Measurements from ENCODE around the gene TSPAN14.
"Not testable (repeated sequence)": the region's sequence is repeated elsewhere in the genome, so short reads cannot be mapped to it uniquely, and the experiment has no call there.

Gene TSPAN14, protein sequence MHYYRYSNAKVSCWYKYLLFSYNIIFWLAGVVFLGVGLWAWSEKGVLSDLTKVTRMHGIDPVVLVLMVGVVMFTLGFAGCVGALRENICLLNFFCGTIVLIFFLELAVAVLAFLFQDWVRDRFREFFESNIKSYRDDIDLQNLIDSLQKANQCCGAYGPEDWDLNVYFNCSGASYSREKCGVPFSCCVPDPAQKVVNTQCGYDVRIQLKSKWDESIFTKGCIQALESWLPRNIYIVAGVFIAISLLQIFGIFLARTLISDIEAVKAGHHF

DNA sequence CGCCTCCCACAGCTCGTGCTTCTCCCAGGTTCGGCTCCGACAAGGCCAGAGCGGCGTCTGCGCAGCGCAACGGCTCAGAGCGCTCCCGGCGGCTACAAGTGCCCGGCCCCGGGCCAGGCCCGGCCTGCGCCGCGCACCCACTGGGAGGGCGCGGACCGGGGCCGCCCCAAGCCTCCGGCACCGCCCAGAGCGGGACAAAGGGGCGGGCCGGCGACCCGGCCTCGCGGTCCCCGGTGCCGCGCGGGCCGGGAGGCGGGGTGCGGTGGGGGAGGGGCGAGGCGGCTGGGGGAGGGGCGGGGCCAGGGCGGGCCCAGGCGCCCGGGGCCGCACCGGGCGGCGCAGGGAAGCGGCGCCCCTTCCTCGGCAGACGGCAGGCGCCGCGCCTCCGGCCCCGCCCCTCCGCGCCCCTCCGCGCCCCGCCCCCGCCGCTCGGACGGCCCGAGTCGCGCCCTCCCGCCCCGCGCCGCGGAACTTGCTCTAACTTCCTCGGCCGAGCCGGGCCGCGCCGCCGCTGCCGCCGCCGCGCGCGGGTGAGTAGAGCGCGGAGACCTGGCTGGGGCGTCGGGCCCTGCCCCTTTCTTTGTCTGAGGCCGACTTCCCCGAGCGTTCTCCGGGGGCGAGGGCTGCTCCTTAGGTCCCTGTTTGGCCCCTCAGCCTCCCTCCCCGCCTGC lies at the start of gene TSPAN14:
Gene TSPAN14 (plus strand): TSS at position 469 of the 671 bp plus-strand sequence. CDS start 34,924 bp downstream, outside the sequence.
- peak; percentile 86 for DNase-seq

DNA sequence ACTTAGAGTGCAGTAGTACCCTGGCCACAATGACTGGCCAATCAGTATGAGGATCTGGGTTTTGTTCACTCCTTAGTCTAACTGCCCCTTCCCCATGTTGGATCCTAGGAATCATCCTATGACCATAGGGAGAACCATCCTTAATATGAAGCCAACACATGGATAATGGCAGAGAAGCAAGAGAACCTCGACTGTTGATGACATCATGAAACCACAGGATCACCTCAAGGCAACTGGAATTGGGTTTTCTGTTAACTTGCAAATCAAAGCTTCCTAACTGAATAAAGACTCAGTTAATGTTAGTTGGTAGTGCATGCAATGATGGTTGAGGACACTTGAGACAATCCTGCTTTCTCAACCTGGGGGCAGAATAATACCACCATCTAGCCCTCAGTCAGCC lies 49.1 kb upstream of the TSPAN14 start:
- no peak for DNase-seq

DNA sequence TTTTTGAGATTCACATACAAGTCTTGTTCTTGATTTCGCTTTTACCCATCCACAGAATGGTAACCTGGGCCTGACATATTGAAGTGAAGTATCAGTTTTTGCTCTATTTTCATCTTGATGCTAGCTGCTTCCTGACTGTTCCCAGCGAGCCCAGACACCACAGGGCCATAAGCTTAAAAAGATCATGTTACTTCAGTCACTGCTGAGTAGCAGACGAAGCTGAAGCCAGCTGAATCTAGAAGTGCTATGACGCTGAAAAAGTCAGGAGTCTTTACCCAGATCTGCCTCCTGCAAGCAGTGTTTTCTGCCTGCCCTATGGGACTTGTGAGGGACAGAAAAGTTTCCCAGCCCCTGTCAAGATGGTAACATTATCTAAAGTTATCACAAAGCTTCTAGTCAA lies 48.5 kb upstream of the TSPAN14 start:
- DNase-seq: no peak

DNA sequence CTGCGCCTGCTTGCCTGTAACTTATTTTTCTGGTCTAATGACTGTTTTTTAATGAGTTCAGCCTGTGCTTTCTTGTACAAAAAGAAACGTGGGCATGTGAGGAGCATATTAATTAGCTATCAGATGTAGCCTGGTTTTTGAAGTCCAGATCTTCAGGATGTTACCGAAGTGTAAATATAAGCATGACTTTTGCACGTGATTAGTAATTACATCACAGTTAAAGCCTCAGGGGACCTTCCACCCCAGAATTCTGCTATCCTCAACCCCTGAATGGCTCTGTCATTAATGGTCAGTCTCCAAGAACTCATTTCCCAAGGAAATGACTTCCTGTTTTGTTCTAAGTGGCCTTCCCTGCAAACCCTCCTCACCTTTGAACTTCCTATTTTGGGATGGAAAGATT lies 47.9 kb upstream of the TSPAN14 start:
- no peak for DNase-seq

DNA sequence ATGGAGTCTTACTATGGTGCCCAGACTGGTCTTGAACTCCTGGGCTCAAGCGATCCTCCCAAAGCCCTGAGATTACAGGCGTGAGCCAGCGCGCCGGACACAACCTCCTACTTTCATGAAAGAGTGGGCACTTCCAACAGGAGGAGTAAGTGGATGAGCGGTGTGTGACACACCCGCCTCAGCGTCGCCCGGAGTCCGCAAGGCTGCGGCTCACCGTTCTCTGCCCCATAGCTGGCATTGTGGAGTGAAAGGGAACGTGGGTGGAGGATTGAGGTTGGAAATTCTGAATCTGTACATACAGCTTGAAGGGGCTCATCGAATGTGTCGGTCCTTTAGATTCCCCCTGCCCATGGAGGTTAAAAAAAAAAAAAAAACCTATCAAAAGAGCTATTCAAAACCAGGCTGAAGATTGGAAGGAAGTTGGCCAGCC lies 46.3 kb upstream of the TSPAN14 start:
- peak; percentile 49 for DNase-seq

DNA sequence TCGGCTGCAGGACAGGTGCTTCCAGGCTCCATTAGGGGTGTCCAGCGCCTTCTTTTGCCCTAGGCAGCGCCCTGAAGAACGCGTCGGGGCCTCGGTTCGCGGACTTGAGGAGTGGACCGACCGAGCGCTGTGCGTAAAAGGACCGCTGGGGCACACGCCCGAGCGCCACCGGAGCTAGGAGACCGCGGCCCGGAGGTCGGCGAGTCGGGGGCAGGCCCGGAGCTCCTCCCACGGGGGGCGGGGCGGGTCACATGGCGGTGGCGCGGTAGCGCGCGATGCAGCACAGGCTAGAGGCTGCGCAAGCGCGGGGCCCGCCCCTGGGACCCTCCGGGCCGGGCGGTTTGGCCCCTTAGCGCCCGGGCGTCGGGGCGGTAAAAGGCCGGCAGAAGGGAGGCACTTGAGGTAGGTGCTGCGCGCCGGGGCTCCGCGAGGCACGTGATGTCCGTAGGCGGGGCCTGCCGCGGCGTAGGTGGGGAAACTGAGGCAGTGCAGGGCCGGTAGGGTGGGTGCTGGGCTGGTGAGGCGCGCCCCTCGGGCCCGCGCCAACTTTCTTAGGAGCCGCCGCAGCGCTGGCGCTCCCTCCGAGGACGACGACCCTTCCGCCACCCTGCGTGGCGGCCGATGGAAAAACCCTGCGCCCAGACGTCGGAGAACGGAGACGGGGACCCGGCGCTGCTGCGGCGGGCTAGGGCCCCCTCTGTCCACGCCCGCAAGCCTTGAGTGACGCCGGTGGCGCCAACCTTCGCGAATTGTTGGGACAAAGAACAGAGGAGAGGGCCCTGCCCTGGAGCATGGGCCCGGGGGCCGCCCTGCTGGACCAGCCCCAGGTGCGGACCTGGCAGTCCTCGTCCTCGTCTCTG lies 45.6 kb upstream of the TSPAN14 start, which contains the start of gene PRXL2A:
Gene PRXL2A (plus strand): TSS at position 310 of the 860 bp plus-strand sequence. CDS start 11,917 bp downstream, outside the sequence.
- peak; percentile 83 for DNase-seq

DNA sequence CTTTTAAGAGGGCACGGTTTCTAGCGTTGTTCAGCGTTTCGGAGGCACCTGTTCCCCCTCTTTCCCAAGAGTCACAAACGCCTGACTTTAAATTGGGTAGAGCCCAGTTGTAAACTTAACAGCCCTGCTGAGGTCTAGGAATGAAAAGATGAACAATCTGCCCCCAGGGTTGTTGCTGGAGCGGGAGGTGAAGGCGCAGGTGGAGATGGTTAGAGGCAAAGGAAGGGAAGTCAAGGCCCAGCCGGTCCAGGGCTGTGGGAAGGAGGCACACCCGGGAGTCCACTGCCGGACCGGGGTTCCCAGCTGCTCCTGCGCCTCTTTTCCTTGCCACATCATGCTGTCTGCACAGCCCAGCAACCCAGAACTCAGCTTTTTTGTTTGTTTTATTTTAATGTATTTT lies 45.0 kb upstream of the TSPAN14 start:
- no peak for DNase-seq

DNA sequence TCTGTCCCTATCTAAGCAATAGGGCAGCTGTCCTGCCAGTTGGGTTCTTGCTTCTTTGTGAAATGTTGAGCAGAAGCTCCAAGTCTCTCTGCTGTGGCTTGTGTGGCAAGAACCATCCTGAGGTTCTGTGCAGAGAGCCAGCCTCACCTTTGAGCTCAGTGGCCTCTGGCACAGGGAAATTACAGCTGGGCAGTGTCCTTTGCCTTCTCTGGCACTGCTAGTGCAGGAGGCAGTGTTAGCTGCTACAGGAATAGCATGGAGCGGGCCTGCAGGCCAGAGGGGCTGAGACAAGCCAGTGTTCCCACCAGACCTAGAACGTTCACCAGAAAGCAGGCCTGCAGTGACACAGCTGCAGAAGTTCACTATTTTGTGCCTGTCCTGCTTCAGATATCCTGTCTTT lies 44.0 kb upstream of the TSPAN14 start:
- DNase-seq: no peak

DNA sequence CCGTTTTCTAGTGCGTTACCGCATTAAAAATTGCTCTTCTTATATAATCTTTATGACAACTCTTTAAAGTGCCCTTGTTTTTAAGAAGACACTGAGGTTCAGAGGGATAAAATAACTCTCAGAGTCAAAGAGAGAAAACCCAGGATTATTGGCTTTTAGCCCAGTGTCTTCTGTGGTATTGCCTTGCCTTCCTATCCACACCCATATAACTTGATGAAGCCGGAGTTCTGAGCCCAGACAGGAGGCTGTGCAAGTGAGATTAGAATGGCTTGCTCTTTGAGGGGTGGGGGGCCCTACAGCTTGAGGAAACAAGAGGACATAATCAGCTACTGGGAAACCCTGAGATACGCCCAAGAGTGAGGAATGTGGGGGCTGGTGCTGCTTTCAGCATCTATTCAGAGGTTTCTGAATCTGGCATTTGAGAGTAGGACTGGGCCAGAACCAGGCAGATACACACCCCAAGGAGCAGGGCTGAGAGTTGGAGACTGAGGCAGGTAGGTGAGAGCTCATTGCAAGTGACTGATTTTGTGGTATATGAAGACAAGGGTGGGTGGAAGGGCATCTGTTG lies 43.4 kb upstream of the TSPAN14 start:
- peak; percentile 96 for DNase-seq

DNA sequence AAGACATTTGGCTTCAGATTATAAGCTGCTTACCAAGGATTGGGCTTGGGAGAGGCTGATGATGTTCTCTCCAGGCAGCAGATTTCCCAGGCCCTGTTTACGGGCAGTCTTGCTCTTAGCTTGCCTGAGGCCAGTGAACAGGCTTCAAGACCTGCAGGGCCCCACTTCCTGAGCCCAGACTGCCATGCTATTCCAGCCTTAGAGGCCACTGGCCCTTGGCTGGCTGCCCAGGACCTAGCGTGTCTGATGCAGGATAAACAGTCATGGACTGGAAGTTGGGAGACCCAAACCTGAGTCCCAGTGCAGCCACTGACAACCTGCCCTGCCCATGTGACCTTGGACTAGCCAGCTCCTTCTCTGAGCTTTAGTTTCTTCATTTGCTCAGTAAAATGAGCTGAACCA lies 42.8 kb upstream of the TSPAN14 start:
- DNase-seq: no peak

DNA sequence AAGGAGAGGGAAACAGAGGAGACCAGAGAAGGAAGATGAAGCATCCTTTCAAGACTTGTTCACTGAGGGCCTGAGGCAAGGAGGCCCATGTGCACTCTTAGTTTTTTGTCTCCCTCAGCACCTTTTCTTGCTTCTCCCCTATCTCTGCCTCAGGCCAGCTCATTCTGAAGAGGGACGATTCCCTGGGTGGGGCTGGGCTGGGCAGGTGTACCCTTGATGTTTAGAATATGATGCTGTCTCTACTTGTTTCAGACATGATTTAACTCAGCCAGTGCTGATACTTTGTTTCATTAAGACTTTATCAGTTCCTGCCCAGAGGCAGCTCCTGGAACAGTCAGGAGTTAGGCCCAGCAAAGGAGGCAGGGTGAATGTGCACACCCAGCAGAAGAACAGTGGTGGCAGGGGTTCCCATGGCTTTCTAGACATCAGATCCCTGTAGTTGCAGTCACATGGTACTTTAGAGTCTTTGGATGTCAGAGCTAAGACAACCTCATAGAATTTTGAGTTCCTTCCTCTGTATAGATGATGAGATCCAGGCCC lies 42.4 kb upstream of the TSPAN14 start:
- peak; percentile 67 for DNase-seq

DNA sequence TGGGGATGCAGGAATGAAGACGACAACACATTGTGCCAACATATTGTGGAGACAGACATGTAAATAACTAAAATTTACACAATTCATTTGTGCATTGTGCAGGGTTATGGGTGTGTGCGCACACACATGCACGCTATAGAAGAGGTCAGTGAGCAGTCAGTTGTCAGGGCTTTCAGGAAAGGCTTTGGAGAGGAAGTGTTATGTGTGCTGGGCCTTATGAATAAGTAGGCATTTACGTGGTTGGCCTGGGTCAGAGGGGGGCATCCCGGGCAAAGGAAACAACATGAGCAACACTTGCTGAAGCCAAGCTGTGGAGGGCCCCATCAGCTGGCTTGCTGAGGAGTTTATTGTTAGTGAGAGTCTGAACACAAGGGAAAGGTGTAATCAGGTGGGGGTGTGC lies 41.6 kb upstream of the TSPAN14 start:
- no peak for DNase-seq

DNA sequence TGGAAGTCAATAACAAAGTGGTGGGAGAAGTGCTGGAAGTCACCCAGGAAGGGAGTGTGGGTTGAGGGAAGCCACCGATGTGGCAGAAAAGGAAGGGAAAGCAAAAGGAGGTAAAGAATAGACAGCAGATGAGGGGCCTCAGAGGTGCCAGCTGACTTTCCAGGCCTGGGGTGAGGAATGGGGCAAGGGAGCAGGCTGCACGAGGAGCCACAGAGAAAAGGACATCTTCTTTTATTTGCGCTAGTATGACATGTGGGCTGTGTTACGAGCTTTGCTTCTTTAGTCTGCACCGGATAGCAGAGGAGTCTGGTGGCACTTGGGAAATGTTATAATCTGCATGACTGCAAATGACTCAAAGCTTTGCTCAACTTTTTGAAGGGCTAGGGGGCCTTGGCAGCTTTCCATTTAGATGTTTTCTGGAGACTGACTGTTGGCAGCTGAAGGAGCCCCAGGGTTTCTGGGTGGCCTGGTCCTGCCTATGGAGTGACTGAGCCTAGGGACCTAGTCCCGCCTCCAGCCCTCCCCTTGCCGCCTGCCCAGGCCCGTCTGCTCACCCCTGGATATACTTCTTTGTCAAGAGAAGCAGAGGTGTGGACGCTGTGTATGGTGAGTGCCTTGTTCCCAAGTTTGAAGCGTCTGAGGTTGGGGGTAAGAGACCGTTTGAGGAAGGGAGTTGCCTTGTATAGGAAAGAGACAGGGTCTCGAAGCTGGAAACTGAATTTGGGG lies 40.7 kb upstream of the TSPAN14 start:
- peak; percentile 56 for DNase-seq

DNA sequence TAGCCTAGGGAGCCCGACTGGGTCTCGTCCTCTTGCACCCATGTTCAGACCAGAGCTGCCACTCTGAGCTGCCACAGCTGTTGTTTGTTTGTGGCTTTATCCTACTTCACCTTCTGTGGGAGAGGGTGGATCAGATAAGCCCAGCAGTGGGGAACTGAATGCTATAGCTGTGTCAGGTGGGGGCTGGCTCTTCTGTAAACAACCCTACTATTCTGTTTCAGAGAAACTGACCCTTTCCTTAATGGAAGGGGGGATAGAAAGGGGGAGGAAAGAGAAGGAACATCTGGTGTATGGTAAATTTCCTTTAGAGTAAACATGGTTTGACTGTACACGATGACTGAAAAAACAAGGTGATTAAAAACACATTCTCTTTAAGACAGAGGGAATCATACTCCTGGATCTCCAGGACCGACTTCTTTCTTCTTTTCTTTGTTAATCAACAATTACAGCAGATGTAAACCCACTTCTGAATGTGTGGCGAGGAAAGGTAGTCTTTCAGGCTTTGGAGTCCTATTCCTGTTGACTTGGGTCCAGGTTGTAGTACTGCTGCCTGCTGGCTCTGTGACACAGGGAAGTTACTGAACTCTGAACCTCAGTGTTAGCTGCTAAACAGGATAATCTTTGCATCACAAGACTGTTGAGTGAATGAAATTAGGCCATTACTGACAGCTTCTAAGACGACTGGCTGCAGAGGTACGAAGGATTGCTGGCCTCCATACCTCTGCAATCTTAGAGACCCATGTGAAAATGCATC lies 39.8 kb upstream of the TSPAN14 start:
- peak; percentile 66 for DNase-seq

DNA sequence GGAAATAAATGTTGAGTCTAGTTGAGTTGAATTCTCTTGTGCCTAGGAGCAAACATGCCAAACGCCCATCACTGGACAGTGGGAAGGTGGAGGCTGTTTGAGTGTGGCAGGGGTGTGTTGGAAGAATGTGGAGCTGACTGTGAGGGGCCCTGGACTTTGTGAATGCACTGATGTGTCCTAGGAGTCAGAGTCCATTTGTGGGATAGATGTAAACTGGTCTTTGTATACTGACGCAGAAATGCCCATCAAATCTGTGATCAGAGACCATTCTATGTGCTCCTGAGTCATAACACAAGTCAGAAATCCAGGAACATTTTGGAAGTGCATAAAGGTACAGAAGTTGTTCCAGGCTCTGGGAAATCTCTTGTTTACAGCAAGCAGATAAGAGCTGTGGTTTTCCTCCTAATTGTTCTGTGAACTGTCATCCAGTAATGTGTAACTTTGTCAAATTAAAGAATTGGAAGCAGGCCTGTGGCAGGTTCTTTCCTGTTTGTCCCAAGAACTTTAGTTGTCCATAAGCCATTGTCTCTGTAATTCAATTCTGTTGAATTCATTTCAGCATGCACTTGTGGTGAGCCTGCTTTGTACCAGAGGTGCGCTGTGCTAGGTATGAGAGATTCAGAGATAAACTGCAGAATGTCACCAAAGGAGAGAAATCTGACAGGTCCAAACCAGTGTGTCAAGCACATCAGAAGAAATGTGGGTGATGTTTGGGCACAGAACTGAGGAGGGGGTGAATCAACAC lies 38.2 kb upstream of the TSPAN14 start:
- no peak for DNase-seq

DNA sequence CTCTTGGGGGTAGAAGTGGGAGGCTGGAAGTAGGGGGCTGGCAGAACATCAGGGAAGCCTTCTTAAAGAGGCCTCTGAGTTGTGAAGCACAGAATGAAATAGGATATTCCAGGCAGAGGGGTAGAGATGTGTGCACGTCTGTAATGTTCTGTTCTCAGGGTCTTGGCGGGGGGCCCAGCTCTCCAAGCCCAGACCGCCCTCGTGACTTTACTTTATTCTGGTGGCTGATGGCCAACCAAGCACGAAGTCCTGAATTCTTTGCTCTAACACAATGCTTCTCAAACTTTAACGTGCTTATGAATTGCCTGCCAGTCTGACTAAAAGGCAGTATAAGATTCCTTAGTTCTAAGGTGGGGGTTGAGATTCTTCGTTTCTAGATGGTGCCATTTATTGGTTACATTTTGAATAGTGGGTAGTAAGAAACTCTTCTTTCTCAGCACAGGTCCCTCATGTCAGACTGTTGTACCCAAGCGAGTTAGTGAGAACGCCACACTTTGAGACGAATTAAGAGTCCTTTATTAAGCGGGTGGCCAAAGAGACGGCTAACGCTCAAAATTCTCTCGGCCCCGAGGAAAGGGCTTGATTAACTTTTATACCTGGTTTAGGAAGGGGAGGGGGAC lies 37.5 kb upstream of the TSPAN14 start:
- DNase-seq: no peak

DNA sequence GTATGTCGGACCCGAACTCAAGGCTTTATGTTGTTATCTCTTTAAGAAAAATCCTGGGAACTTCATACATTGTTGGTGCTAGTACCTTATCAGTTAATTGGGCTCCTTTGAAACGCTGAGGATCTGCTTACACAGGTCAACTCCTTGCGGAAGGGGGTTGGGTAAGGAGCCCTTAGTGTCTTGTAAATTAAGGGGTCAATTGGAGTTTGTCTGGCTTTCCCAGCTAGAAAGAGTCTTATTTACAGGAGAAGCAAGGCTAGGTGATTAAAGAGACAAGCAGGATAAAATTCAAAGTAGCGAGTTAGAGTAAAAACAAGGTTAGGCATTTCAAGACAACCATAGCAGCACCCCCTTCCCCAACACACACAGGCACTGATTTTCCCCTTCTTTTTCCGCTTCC lies 36.9 kb upstream of the TSPAN14 start:
- DNase-seq: not testable (repeated sequence)

DNA sequence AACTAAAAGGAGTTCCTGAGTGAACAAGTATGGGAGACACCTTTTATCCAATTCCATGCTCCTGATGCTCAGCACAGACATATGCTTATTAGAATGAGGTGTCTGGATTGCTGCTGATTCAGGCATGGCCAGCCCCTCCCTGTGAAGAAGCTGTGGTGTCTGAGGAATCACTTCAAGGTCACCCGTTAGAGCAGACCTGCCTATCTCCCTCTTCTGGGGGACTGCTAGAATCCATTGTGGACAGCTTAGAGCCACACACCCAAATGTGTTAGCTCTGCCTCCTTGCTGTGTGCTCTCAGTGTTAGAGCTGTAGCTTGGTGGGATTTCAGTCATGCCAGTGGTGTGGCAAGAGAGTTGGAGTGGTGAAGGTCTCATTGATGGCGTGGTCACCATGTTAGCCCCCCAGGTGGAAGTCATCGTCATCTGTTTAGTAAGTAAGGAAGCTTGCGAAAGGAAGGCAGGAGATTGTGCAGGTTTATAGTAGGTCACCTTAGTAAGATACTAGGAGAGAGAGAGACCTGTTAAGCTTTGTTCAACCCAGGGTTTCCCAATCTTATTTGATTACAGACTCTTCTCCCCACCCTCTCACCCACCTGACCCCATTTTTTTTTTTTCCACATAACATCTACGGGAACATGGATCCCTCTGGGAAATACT lies 32.9 kb upstream of the TSPAN14 start:
- no peak for DNase-seq

DNA sequence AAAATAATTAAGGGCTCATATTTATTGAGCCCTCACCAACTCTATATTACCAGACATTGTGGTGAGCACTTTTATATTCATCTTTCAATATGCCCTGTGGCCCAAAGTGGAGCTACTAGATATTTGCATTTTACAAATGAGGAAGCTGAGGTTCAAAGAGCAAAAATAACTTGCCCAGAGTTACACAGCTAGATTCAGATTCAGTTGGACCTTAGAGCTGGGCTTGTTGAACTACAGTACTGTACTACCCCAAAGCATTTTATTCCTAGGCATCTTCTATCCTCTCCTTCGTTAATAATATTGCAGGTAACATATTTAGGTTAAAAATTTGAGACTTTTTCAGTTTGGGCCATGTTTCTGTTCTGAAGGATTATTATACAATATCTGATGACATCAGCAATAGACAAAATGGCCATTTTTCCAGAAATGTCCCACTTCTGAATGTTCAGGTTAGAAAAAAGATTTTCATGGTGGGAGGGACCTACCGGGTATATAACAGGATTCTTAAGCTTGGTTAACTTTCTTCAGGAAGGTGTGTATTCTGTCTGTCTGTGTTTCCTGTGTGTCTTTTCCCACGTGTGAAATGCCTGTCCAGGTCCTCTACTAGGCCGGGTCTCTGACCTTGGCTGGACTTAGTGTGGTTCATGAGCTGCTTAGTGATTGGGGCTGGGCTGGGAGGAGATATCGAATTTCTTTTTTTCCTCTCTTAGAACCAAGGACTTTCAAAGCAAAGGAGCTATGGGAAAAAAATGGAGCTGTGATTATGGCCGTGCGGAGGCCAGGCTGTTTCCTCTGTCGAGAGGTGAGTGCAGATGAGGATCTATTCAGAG lies 32.2 kb upstream of the TSPAN14 start:
- no peak for DNase-seq

Measured in hematopoietic multipotent progenitor cell treated with erythropoietin and hydrocortisone succinate and interleukin-3 and kit ligand, for 6 days (in vitro differentiated cells).